NB4 (cell line): Measurements from ENCODE around the gene XIRP1.

Source experiments
- DNase-seq: peaks from one replicate; pipeline ENCODE4 v3.0.0; 2010; ENCODE audit warnings: low read depth
- H3K4me3 ChIP-seq: one replicate; pipeline ENCODE4 v1.5.1; 2011; ENCODE audit warnings: mild to moderate bottlenecking, low read depth, low read length, moderate library complexity
- MYC ChIP-seq: IDR thresholded peaks from 2 replicates; pipeline ENCODE4 v1.6.1; 2011; ENCODE audit warnings: low read depth, low read length
- POLR2A ChIP-seq: IDR thresholded peaks from 2 replicates; pipeline ENCODE4 v1.6.1; 2011; ENCODE audit warnings: mild to moderate bottlenecking; ENCODE audit not compliant: insufficient read length; ENCODE audit errors: extremely low read depth
- TF ChIP-seq, protein P1 (sequence below): IDR thresholded peaks from 2 replicates; pipeline ENCODE4 v1.6.1; 2011; ENCODE audit warnings: low read depth, low read length
- TF ChIP-seq, protein P2 (sequence below): IDR thresholded peaks from one replicate; pipeline ENCODE4 v1.5.1; 2012; ENCODE audit warnings: low read depth, low read length

XIRP1 gene

DNA sequence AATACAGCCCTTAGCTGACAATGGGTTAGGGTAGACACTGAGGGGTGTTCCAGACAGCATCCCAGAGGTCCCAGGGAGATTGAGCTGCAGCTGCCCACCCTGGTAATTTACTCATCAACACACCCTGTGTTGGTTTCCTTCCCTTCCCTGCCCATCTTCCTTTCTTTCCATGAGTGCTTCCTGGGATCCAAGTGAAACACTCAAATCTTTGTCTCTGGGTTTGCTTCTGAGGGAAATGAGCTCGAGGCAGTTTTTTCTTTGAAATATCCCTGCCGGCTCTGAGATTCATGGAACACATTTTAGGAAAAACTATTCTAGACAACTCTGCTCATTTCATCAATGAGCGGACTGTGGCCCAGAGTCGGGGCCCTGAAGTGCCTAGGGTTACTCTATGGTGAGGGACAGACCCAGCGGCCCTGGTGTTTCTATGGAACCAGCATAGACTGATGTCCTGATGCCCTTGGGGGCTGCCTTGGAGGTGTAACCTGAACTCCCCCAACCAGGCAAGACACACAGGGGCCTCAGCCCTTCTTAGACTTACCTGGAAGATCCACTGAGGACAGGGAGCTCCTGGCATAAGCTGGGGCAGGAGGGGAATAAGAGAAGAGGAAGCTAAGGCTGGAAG is 24.1 kb downstream of the XIRP1 start:
- TF ChIP-seq, protein P1, sequence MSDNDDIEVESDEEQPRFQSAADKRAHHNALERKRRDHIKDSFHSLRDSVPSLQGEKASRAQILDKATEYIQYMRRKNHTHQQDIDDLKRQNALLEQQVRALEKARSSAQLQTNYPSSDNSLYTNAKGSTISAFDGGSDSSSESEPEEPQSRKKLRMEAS = no peak
- TF ChIP-seq, protein P2, sequence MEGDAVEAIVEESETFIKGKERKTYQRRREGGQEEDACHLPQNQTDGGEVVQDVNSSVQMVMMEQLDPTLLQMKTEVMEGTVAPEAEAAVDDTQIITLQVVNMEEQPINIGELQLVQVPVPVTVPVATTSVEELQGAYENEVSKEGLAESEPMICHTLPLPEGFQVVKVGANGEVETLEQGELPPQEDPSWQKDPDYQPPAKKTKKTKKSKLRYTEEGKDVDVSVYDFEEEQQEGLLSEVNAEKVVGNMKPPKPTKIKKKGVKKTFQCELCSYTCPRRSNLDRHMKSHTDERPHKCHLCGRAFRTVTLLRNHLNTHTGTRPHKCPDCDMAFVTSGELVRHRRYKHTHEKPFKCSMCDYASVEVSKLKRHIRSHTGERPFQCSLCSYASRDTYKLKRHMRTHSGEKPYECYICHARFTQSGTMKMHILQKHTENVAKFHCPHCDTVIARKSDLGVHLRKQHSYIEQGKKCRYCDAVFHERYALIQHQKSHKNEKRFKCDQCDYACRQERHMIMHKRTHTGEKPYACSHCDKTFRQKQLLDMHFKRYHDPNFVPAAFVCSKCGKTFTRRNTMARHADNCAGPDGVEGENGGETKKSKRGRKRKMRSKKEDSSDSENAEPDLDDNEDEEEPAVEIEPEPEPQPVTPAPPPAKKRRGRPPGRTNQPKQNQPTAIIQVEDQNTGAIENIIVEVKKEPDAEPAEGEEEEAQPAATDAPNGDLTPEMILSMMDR = no peak
- TF ChIP-seq MYC = no peak
- TF ChIP-seq POLR2A = no peak
- no peak for DNase-seq
- H3K4me3 ChIP-seq = no peak overlapping the region

DNA sequence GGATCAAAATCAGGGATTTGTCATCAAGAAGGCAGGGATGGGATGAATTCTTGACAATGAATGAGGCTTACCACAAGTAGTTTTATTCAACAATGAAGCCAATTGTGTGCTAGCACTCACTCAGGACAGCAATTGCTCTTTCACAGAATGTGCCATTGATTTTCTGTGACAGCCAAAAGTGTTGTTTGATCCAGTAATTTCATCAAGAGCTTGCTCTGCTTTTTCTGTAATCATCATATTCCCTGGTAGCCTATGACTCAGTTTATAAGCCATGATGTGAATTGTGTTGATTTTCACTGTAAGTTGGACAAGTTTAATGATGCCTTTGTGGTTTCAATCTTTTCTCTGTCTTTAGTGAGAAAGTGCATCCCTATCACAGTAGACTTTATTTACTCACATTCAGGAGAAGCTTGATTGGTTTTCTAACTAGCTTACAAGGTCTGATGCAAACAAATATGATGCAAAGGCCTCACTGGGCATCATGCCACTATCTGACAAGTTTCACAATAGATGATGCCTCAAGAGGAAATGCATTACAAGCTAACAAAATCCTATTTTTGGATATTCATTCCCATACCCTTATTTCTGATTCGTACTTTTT is 25.4 kb downstream of the XIRP1 start:
- TF ChIP-seq POLR2A = no peak
- TF ChIP-seq, protein P2 = no peak
- no peak for TF ChIP-seq MYC
- TF ChIP-seq, protein P1 = no peak

DNA sequence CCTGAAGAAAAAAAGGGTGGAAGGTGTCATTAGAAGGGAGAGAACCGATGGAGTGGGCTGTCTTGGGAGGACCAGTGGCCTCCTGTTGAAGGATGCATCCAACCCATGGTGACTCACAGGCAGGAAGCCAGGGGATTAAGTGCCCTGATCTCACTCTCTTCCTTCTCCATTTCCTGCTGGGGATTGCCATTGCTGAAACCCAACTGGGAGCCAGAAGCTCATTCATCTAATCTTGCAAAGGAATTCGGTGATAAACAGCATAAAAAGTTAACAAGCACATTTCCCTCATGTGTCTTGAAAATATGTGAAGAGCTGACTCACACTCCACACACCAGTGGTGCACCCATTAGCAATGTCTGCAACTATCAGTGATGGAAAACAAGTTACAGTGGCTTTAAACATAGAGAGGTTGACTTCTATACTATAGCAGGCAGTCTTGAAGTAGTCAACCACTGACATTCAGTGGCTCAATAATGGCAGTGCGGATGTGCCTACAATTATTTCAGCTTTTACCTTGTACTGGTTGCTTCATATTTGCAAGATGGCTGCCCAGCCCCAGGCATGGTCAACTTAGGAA is 26.2 kb downstream of the XIRP1 start:
- DNase-seq = peak; percentile 54

More for the DNA sequence above, 25.4 kb downstream of the XIRP1 start:
- no peak overlapping the region for H3K4me3 ChIP-seq
- DNase-seq = peak; percentile 65

DNA sequence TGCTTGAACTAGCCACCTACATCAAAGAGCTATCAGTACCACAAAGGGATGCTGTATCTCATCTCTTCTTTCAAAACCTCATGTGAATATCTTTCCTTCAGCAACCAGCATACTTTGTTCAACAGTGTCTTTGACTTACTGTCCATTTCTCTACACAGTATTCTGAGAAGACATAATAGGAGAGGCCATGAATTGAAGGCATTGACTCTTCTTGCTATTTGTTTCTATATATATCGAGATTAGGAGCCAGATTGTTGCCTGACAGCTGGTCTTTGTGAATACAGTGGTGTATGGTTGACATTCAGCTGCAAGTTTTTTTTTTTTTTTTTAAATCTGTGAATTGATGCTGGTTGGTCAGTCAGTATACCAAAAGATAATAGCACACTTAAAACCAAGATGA is 26.9 kb downstream of the XIRP1 start:
- no peak for DNase-seq
- no peak for TF ChIP-seq MYC
- no peak overlapping the region for H3K4me3 ChIP-seq

More for the DNA sequence above, 26.2 kb downstream of the XIRP1 start:
- H3K4me3 ChIP-seq = no peak overlapping the region
- TF ChIP-seq MYC = no peak
- TF ChIP-seq, protein P1 = no peak
- TF ChIP-seq, protein P2 = no peak

DNA sequence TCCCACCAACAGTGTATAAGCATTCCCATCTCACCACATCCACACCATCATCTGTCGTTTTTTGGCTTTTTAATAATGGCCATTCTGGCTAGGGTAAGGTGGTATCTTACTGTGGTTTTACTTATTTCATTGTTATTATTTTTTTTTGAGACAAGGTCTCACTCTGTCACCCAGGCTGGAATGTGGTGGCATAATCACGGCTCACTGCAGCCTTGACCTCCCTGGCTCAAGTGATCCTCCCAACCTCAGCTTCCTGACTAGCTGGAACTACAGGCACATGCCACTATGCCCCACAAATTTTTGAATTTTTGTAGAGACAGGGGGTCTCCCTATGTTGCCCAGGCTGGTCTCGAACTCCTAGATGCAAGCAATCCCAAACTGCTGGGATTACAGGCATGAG is 28.0 kb downstream of the XIRP1 start:
- H3K4me3 ChIP-seq = no peak overlapping the region
- TF ChIP-seq, protein P1 = no peak
- no peak for TF ChIP-seq MYC
- TF ChIP-seq, protein P2 = no peak
- TF ChIP-seq POLR2A = no peak
- no peak for DNase-seq

DNA sequence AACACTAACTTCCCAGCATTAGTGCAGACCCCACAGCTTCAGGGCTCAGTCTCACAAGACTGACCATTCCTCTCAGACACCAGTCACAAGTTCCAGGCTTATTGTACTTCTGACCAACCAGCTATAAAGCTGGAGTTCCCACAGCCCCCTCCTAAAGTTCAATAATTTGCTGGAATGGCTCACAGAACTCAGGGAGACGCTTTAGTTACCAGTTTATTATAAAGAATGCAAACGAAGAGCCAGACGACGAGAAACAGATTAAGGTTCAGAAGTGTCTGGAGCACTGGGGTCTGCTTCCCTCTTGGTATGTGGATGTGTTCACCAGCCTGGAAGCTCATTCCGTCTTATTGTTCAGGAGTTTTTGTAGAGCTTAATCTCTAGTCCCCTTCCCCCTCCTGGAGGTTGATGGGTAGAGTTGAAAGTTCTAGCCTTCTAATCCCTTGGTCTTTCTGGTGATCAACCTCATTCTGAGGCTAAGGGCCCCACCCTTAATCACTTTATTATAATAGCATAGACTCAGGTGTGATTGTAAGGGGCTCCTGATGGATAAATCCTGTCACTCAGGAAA is 34.2 kb downstream of the XIRP1 start:
- DNase-seq = no peak
- TF ChIP-seq, protein P2 = no peak
- TF ChIP-seq POLR2A = no peak
- no peak overlapping the region for H3K4me3 ChIP-seq
